ENCODE measurements around the gene TXNDC12.

The TXNDC12 gene

DNA sequence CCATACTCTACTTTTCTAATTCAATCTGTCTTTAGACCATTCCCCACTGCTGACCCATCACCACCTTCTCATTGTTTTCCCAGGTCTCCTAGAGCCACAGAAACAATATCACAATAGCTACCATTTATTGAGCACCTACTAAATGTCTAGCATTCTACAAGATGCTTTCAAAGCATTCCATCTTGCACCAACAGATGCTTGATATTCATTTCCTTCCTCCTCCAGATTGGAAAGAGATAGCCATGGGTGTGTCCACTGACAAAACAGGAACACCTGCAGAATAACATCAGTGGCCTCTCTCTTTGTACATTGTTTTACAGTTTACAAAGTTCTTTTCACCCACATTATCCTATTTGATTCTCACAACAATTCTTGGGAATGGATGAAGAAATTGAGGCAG is 66.7 kb downstream of the TXNDC12 start:
- no peaks in the 10 kb centered on the region for H3K9me2 ChIP-seq (replicated peaks; ENCODE audit: insufficient read depth, low read length)

DNA sequence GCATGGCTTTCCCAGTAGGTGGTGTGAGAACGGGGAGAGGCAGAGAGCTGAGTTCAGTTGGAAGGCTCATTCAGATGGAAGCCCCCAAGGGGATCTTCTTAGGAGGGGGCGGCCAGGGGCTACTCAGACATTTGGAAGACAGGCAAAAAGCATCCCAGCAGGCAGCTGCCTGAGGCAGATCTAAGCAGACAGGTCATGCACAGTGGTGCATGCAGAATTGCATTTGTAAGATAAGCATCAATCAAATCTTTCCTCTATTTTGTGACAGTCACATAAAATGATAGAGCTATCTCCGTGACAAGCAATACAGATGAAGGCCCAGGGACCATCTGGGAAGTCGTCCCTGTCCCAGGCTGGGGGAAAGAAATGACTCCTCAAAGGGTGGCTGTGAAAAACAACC is 68.3 kb downstream of the TXNDC12 start:
- Histone ChIP-seq H3K27me3 (replicated peaks; ENCODE audit: insufficient read depth, low read length) (no peaks in the 10 kb centered on the region), H3K9ac (ENCODE audit: low read length) (no peak overlapping the region), H3K79me2 (ENCODE audit: low read length) (0 out of 2 replicates have a peak, but pooled peaks cover 3% of the 10 kb centered on the region), H3K27ac (ENCODE audit: low read length) (no peak overlapping the region), H3K36me3 (replicated peaks; ENCODE audit: insufficient read depth, low read length) (no peaks in the 10 kb centered on the region), H3K4me3 (ENCODE audit: low read length) (no peak overlapping the region), H3K9me2 (replicated peaks; ENCODE audit: insufficient read depth, low read length) (no peaks in the 10 kb centered on the region), H2AFZ (ENCODE audit: low read length) (no peak overlapping the region), H3K9me3 (replicated peaks; ENCODE audit: insufficient read depth, low read length) (no peaks in the 10 kb centered on the region), H3F3A (ENCODE audit: insufficient read depth, low read length) (no peaks in the 10 kb centered on the region; the same call in 1 of the 2 replicates), H4K20me1 (ENCODE audit: insufficient read depth, low read length) (no peaks in the 10 kb centered on the region), H3K4me2 (ENCODE audit: low read depth, low read length) (no peak overlapping the region), H3K4me1 (ENCODE audit: low read length) (peaks cover 9% of the 10 kb centered on the region)
- DNase-seq: no peak
- TF ChIP-seq, protein P1, sequence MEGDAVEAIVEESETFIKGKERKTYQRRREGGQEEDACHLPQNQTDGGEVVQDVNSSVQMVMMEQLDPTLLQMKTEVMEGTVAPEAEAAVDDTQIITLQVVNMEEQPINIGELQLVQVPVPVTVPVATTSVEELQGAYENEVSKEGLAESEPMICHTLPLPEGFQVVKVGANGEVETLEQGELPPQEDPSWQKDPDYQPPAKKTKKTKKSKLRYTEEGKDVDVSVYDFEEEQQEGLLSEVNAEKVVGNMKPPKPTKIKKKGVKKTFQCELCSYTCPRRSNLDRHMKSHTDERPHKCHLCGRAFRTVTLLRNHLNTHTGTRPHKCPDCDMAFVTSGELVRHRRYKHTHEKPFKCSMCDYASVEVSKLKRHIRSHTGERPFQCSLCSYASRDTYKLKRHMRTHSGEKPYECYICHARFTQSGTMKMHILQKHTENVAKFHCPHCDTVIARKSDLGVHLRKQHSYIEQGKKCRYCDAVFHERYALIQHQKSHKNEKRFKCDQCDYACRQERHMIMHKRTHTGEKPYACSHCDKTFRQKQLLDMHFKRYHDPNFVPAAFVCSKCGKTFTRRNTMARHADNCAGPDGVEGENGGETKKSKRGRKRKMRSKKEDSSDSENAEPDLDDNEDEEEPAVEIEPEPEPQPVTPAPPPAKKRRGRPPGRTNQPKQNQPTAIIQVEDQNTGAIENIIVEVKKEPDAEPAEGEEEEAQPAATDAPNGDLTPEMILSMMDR (IDR thresholded peaks at IDR 0.05; ENCODE audit: low read length): no peak
- TF ChIP-seq EZH2 (optimal IDR thresholded peaks at IDR 0.05; ENCODE audit: low read depth, low read length): no peak
- TF ChIP-seq EZH2phosphoT487 (IDR thresholded peaks at IDR 0.05; ENCODE audit: low read length): no peak

More for the DNA sequence above, 66.7 kb downstream of the TXNDC12 start:
- Histone ChIP-seq H4K20me1 (ENCODE audit: insufficient read depth, low read length) (no peaks in the 10 kb centered on the region), H3K4me3 (ENCODE audit: low read length) (no peak overlapping the region), H3F3A (ENCODE audit: insufficient read depth, low read length) (no peaks in the 10 kb centered on the region; the same call in 1 of the 2 replicates), H3K4me2 (ENCODE audit: low read depth, low read length) (no peak overlapping the region), H3K36me3 (replicated peaks; ENCODE audit: insufficient read depth, low read length) (no peaks in the 10 kb centered on the region), H3K9me3 (replicated peaks; ENCODE audit: insufficient read depth, low read length) (no peaks in the 10 kb centered on the region), H3K79me2 (ENCODE audit: low read length) (0 out of 2 replicates have a peak, but pooled peaks cover 3% of the 10 kb centered on the region), H2AFZ (ENCODE audit: low read length) (no peak overlapping the region), H3K9ac (ENCODE audit: low read length) (no peak overlapping the region), H3K27ac (ENCODE audit: low read length) (no peak overlapping the region), H3K27me3 (replicated peaks; ENCODE audit: insufficient read depth, low read length) (no peaks in the 10 kb centered on the region), H3K4me1 (ENCODE audit: low read length) (peaks cover 9% of the 10 kb centered on the region)
- TF ChIP-seq, protein P1 (IDR thresholded peaks at IDR 0.05; ENCODE audit: low read length): no peak
- TF ChIP-seq EZH2 (optimal IDR thresholded peaks at IDR 0.05; ENCODE audit: low read depth, low read length) (no peak), EZH2phosphoT487 (IDR thresholded peaks at IDR 0.05; ENCODE audit: low read length) (no peak)
- DNase-seq: no peak

DNA sequence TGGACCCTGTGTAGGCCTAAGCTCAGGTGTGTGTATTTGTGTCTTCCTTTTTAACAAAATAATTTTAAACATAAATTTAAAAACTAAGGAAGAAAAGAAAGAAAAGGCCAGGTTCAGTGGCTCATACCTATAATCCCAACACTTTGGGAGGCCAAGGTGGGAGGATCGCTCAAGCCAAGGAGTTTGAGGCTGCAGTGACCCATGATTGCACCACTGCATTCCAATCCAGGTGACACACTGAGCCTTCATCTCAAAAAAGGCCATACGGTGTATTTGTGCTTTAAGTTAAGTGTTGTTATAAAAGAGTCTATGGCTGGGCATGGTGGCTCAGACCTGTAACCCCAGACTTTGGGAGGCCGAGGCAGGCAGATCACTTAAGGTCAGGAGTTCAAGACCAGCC is 72.8 kb downstream of the TXNDC12 start:
- no peak for TF ChIP-seq EZH2phosphoT487 (IDR thresholded peaks at IDR 0.05; ENCODE audit: low read length)
- TF ChIP-seq, protein P1 (IDR thresholded peaks at IDR 0.05; ENCODE audit: low read length): no peak
- TF ChIP-seq EZH2 (optimal IDR thresholded peaks at IDR 0.05; ENCODE audit: low read depth, low read length): no peak
- no peaks in the 10 kb centered on the region for H3K36me3 ChIP-seq (replicated peaks; ENCODE audit: insufficient read depth, low read length)

More for the DNA sequence above, 72.8 kb downstream of the TXNDC12 start:
- H3F3A ChIP-seq (ENCODE audit: insufficient read depth, low read length): no peaks in the 10 kb centered on the region; the same call in 1 of the 2 replicates
- H3K9ac ChIP-seq (ENCODE audit: low read length): no peak overlapping the region
- H3K4me2 ChIP-seq (ENCODE audit: low read depth, low read length): no peak overlapping the region
- H3K9me2 ChIP-seq (replicated peaks; ENCODE audit: insufficient read depth, low read length): no peaks in the 10 kb centered on the region
- H3K79me2 ChIP-seq (ENCODE audit: low read length): no peaks in the 10 kb centered on the region
- H4K20me1 ChIP-seq (ENCODE audit: insufficient read depth, low read length): no peaks in the 10 kb centered on the region
- peaks cover 9% of the 10 kb centered on the region for H3K4me1 ChIP-seq (ENCODE audit: low read length)
- H3K27ac ChIP-seq (ENCODE audit: low read length): no peak overlapping the region
- H2AFZ ChIP-seq (ENCODE audit: low read length): no peak overlapping the region
- H3K27me3 ChIP-seq (replicated peaks; ENCODE audit: insufficient read depth, low read length): no peaks in the 10 kb centered on the region
- H3K9me3 ChIP-seq (replicated peaks; ENCODE audit: insufficient read depth, low read length): no peaks in the 10 kb centered on the region
- DNase-seq: no peak
- H3K4me3 ChIP-seq (ENCODE audit: low read length): no peak overlapping the region

Measured in MM.1S (cell line).